PC-3 (cell line): ENCODE results near the gene PAF1.

Source experiments
- EZH2 ChIP-seq: fragments of 300-600 bp; sonication (generic); IDR thresholded peaks from one replicate; pipeline ENCODE4 v1.6.1; 2017; ENCODE audit warnings: antibody characterized with exemption, mild to moderate bottlenecking, low read length; ENCODE audit not compliant: unreplicated experiment
- EZH2phosphoT487 ChIP-seq: fragments of 300-600 bp; sonication (generic); IDR thresholded peaks from 2 replicates; pipeline ENCODE4 v1.6.1; 2018; ENCODE audit warnings: mild to moderate bottlenecking, antibody characterized with exemption, low read length, borderline replicate concordance
- TF ChIP-seq, protein P1 (sequence below): fragments of 300-600 bp; sonication (generic); conservative IDR thresholded peaks from 2 replicates; pipeline ENCODE4 v1.5.1; 2017; ENCODE audit warnings: antibody characterized with exemption, low read depth, mild to moderate bottlenecking, low read length

DNA sequence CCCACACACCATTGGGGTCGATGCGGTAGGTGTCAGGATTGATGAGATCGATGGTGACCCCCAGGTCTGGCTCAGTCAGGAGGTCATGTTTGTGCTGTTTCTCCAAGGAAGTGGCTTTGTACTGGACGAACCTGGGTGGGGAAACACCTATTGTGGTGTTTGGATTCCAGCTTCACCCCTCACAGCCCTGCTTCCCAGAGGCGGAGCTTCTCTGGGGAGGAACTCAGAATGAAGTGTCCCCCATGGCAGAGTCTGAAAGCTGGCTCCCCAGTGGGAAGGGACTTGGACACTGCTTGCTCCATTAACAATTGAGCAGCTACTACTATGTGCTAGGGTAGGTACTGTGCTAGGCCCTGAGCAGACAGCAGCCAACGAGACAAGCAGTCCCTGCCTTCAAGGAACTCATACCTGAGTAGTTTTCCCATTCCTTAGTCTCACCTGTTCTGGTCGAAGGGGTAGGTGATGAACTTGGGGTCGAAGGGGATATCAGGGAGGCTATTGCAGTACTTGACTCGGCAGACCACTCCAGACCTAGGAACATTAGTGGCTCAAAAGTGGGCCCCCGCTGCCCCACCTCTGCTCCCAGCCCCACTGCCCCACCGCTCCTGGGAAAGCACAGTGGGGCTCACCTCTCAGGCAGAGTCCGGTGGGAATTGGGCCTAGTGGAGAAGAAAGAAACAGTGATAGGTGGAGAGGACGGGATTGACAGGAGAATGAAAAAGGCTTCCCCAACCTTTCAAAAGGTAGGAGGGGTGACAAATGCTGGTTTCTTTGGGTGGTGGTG lies 1.1 kb downstream of the PAF1 start:
- TF ChIP-seq, protein P1, sequence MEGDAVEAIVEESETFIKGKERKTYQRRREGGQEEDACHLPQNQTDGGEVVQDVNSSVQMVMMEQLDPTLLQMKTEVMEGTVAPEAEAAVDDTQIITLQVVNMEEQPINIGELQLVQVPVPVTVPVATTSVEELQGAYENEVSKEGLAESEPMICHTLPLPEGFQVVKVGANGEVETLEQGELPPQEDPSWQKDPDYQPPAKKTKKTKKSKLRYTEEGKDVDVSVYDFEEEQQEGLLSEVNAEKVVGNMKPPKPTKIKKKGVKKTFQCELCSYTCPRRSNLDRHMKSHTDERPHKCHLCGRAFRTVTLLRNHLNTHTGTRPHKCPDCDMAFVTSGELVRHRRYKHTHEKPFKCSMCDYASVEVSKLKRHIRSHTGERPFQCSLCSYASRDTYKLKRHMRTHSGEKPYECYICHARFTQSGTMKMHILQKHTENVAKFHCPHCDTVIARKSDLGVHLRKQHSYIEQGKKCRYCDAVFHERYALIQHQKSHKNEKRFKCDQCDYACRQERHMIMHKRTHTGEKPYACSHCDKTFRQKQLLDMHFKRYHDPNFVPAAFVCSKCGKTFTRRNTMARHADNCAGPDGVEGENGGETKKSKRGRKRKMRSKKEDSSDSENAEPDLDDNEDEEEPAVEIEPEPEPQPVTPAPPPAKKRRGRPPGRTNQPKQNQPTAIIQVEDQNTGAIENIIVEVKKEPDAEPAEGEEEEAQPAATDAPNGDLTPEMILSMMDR = no peak
- TF ChIP-seq EZH2 = no peak
- no peak for TF ChIP-seq EZH2phosphoT487
